ENCODE data around the gene ZNF831.

Gene ZNF831

GRCh38 chr20:59141818-59142581, 21.6 kb upstream of the ZNF831 start:
- DNase-seq (ENCODE audit: low read depth, low spot score), result peak; percentile 38

- no peak for DNase-seq (ENCODE audit: low read depth, low spot score)
Observed at GRCh38 chr20:59143326-59143725, 20.3 kb upstream of the ZNF831 start.

GRCh38 chr20:59144179-59144830, 19.3 kb upstream of the ZNF831 start:
- DNase-seq (ENCODE audit: low read depth, low spot score), result no peak

- no peak for DNase-seq (ENCODE audit: low read depth, low spot score)
Observed at GRCh38 chr20:59144831-59145196, 18.8 kb upstream of the ZNF831 start.

- DNase-seq (ENCODE audit: low read depth, low spot score), result no peak
Observed at GRCh38 chr20:59145247-59145923, 18.2 kb upstream of the ZNF831 start.

GRCh38 chr20:59145924-59146779, 17.5 kb upstream of the ZNF831 start:
- DNase-seq (ENCODE audit: low read depth, low spot score), result no peak

- no peak for DNase-seq (ENCODE audit: low read depth, low spot score)
Observed at GRCh38 chr20:59146780-59147565, 16.6 kb upstream of the ZNF831 start.

GRCh38 chr20:59147586-59147985, 16.0 kb upstream of the ZNF831 start:
- DNase-seq (ENCODE audit: low read depth, low spot score), result no peak

GRCh38 chr20:59148701-59149493, 14.7 kb upstream of the ZNF831 start:
- no peak for DNase-seq (ENCODE audit: low read depth, low spot score)

GRCh38 chr20:59149678-59150504, 13.7 kb upstream of the ZNF831 start:
- DNase-seq (ENCODE audit: low read depth, low spot score), result no peak

- DNase-seq (ENCODE audit: low read depth, low spot score), result no peak
Observed at GRCh38 chr20:59150821-59151251, 12.8 kb upstream of the ZNF831 start.

- DNase-seq (ENCODE audit: low read depth, low spot score), result no peak
Observed at GRCh38 chr20:59151391-59151790, 12.2 kb upstream of the ZNF831 start.

GRCh38 chr20:59151820-59152219, 11.8 kb upstream of the ZNF831 start:
- no peak for DNase-seq (ENCODE audit: low read depth, low spot score)

- no peak for DNase-seq (ENCODE audit: low read depth, low spot score)
Observed at GRCh38 chr20:59152559-59153354, 10.9 kb upstream of the ZNF831 start.

GRCh38 chr20:59153355-59153681, 10.3 kb upstream of the ZNF831 start:
- no peak for DNase-seq (ENCODE audit: low read depth, low spot score)

GRCh38 chr20:59153832-59154231, 9.8 kb upstream of the ZNF831 start:
- DNase-seq (ENCODE audit: low read depth, low spot score), result no peak

GRCh38 chr20:59154317-59155013, 9.2 kb upstream of the ZNF831 start:
- DNase-seq (ENCODE audit: low read depth, low spot score), result no peak

- no peak for DNase-seq (ENCODE audit: low read depth, low spot score)
Observed at GRCh38 chr20:59157064-59157463, 6.6 kb upstream of the ZNF831 start.

All from iPS DF 19.7 (cell line).